ENCODE data around the gene SRSF12. TPM values are rescaled to one million over a fixed set of nuclear protein-coding genes. Genes with fewer than 3 reads are reported as not detected.
A peak's percentile ranks its signal among the peaks of the same experiment; 100 is the strongest.

Gene SRSF12
- total RNA-seq, 4 donors from 2014 or later = 0.31 to 0.33 TPM; not detected in 2

- in situ Hi-C loops (cut with MboI; ENCODE audit: low sequenced_read_pairs in 4 of 4) = loop anchor here in 1 of 4 donors (10.0 kb wide), 1 partner anchor 132 kb away; no protein-coding TSS in a partner anchor
- H3K4me1 ChIP-seq = peaks cover 9 to 13% of the 10 kb centered on the region in 2 donors
- no peak for ATAC-seq
- no peaks in the 10 kb centered on the region for H3K27me3 ChIP-seq
- H3K4me3 ChIP-seq = peak overlapping the region; percentile 58 to 86 (median 70)
- H3K36me3 ChIP-seq = no peaks in the 10 kb centered on the region
- no peak overlapping the region for H3K27ac ChIP-seq
- no peaks in the 10 kb centered on the region for H3K9me3 ChIP-seq
- no peak for DNase-seq
- intact Hi-C loops (cut with DNase I; ENCODE audit: low total_unique reads) = loop anchor here (1.0 kb wide), 1 partner anchor 131 kb away; no protein-coding TSS in a partner anchor
- TF ChIP-seq CTCF (IDR thresholded peaks at IDR 0.05 in 4 of 5, conservative IDR thresholded peaks at IDR 0.05 in 1 of 5) = no peak
- no peak for TF ChIP-seq POLR2A (IDR thresholded peaks at IDR 0.05)
These were observed 1.2 kb downstream of the SRSF12 start for GRCh38 chr6:89116702-89117101.

GRCh38 chr6:89111933-89112332 is 5.9 kb downstream of the SRSF12 start:
- H3K36me3 ChIP-seq = no peaks in the 10 kb centered on the region
- in situ Hi-C loops (cut with MboI; ENCODE audit: low sequenced_read_pairs in 4 of 4) = loop anchor here in 1 of 4 donors (10.0 kb wide), 1 partner anchor 127 kb away; no protein-coding TSS in a partner anchor
- TF ChIP-seq POLR2A (IDR thresholded peaks at IDR 0.05) (no peak), CTCF (IDR thresholded peaks at IDR 0.05 in 4 of 5, conservative IDR thresholded peaks at IDR 0.05 in 1 of 5) (no peak)
- ATAC-seq (no peak), DNase-seq (no peak)
- no peaks in the 10 kb centered on the region for H3K27me3 ChIP-seq
- H3K9me3 ChIP-seq = no peaks in the 10 kb centered on the region
- no peak overlapping the region for H3K4me3 ChIP-seq
- H3K27ac ChIP-seq = no peak overlapping the region
- intact Hi-C loops (cut with DNase I; ENCODE audit: low total_unique reads) = no loop called here
- peaks cover 6 to 11% of the 10 kb centered on the region in 2 donors for H3K4me1 ChIP-seq

GRCh38 chr6:89110284-89110683 is 7.6 kb downstream of the SRSF12 start:
- in situ Hi-C loops (cut with MboI; ENCODE audit: low sequenced_read_pairs in 4 of 4) = loop anchor here in 1 of 4 donors (10.0 kb wide), 1 partner anchor 125 kb away; no protein-coding TSS in a partner anchor
- ATAC-seq = no peak
- no peak overlapping the region for H3K27ac ChIP-seq
- no peak for DNase-seq
- H3K27me3 ChIP-seq = no peaks in the 10 kb centered on the region
- TF ChIP-seq POLR2A (IDR thresholded peaks at IDR 0.05) (no peak), CTCF (IDR thresholded peaks at IDR 0.05 in 4 of 5, conservative IDR thresholded peaks at IDR 0.05 in 1 of 5) (no peak)
- intact Hi-C loops (cut with DNase I; ENCODE audit: low total_unique reads) = no loop called here
- H3K9me3 ChIP-seq = no peaks in the 10 kb centered on the region
- no peaks in the 10 kb centered on the region for H3K4me1 ChIP-seq
- no peak overlapping the region for H3K4me3 ChIP-seq
- H3K36me3 ChIP-seq = no peaks in the 10 kb centered on the region

GRCh38 chr6:89100114-89100513 is 17.8 kb downstream of the SRSF12 start:
- no peaks in the 10 kb centered on the region for H3K27me3 ChIP-seq
- DNase-seq = no peak
- H3K4me3 ChIP-seq = no peak overlapping the region
- in situ Hi-C loops (cut with MboI; ENCODE audit: low sequenced_read_pairs in 4 of 4) (no loop called here), intact Hi-C loops (cut with DNase I; ENCODE audit: low total_unique reads) (no loop called here)
- no peak overlapping the region for H3K27ac ChIP-seq
- H3K4me1 ChIP-seq = no peaks in the 10 kb centered on the region
- no peaks in the 10 kb centered on the region for H3K9me3 ChIP-seq
- no peaks in the 10 kb centered on the region for H3K36me3 ChIP-seq
- ATAC-seq = no peak
- TF ChIP-seq POLR2A (IDR thresholded peaks at IDR 0.05) (no peak), CTCF (IDR thresholded peaks at IDR 0.05 in 4 of 5, conservative IDR thresholded peaks at IDR 0.05 in 1 of 5) (no peak)

- intact Hi-C loops (cut with DNase I; ENCODE audit: low total_unique reads) = no loop called here
- DNase-seq = no peak
- Histone ChIP-seq H3K27ac (no peak overlapping the region), H3K4me1 (no peaks in the 10 kb centered on the region), H3K27me3 (no peaks in the 10 kb centered on the region), H3K9me3 (no peaks in the 10 kb centered on the region), H3K36me3 (no peaks in the 10 kb centered on the region), H3K4me3 (no peak overlapping the region)
- no peak for ATAC-seq
- no peak for TF ChIP-seq CTCF (IDR thresholded peaks at IDR 0.05 in 4 of 5, conservative IDR thresholded peaks at IDR 0.05 in 1 of 5)
- TF ChIP-seq POLR2A (IDR thresholded peaks at IDR 0.05) = no peak
- in situ Hi-C loops (cut with MboI; ENCODE audit: low sequenced_read_pairs in 4 of 4) = loop anchor here in 1 of 4 donors (10.0 to 25.0 kb wide), 2 partner anchors 114 to 264 kb away; partner anchors contain the start of gene UBE2J1
These were observed 19.4 kb downstream of the SRSF12 start for GRCh38 chr6:89098461-89098860.

Measured in gastrocnemius medialis (tissue), 4 donors.